A549 (cell line): ENCODE measurements around the gene ATP10A. TPM values are rescaled to one million over a fixed set of nuclear protein-coding genes. Genes with fewer than 3 reads are reported as not detected.

ENCODE experiments used
- ATAC-seq, 2 experiments: fragments of 200-7000 bp in 1 of 2; fragments of >200 bp in 1 of 2; cut with Nextera tagmentation in 1 of 2; cut with Tn5 transposase in 1 of 2; 3 replicates each; pipeline versions ENCODE4 v1.8.0 to v1.9.1; 2018 to 2020; ENCODE audit warnings: mild to moderate bottlenecking in 1 of 2, moderate library complexity in 1 of 2
- CTCF ChIA-PET: fragments of 300-600 bp; sonication (Branson Sonifier 250); formaldehyde crosslinking; extraction: SDS; loops from one replicate; lab custom pipeline; 2021; ENCODE audit warnings: antibody characterized with exemption, inconsistent platforms; lab: Yijun Ruan, JAX
- POLR2A ChIA-PET: fragments of 350-600 bp; formaldehyde crosslinking; extraction: SDS; loops from one replicate; lab custom pipeline; 2021; ENCODE audit warnings: antibody characterized with exemption, inconsistent platforms; lab: Yijun Ruan, JAX
- DNase-seq, 2 experiments: peaks; one replicate each; pipeline versions ENCODE4 v3.0.0 to v3.0.0-alpha.2; 2011 to 2016; ENCODE audit warnings: low read depth in 1 of 2, low spot score in 1 of 2
- FAIRE-seq: peaks from 2 replicates; lab custom pipeline; 2011; peaks lifted over from hg19 to GRCh38; lab: Jason Lieb, UNC
- H3K27ac ChIP-seq, 2 experiments: fragments of >200 bp; sonication (Bioruptor Twin); formaldehyde crosslinking; 3 replicates each; pipeline ENCODE4 v1.5.1; 2016 to 2017
- H3K4me1 ChIP-seq: fragments of >200 bp; sonication (Bioruptor Twin); formaldehyde crosslinking; 3 replicates; pipeline ENCODE4 v1.6.1; 2016
- H3K4me2 ChIP-seq: fragments of >200 bp; sonication (Bioruptor Twin); formaldehyde crosslinking; 3 replicates; pipeline ENCODE4 v1.6.1; 2016
- H3K4me3 ChIP-seq: fragments of >200 bp; sonication (Bioruptor Twin); formaldehyde crosslinking; 3 replicates; pipeline ENCODE4 v1.5.1; 2016
- H3K9me3 ChIP-seq: fragments of >200 bp; sonication (Bioruptor Twin); formaldehyde crosslinking; 3 replicates; pipeline ENCODE4 v1.6.1; 2016
- ATOH8 ChIP-seq: fragments of 250-450 bp; sonication (Bioruptor Pico); IDR thresholded peaks from 2 replicates; pipeline ENCODE4 v1.5.0; 2020; ENCODE audit warnings: low read depth, mild to moderate bottlenecking, moderate library complexity
- CBX8 ChIP-seq: fragments of 200-600 bp; sonication (generic); IDR thresholded peaks from 2 replicates; pipeline ENCODE4 v1.6.1; 2016
- CHD2 ChIP-seq: fragments of 150-350 bp; IDR thresholded peaks from 2 replicates; pipeline ENCODE4 v1.6.1; 2014; ENCODE audit warnings: low read length; ENCODE audit not compliant: partially characterized antibody
- CHD4 ChIP-seq: fragments of 200-600 bp; sonication (generic); IDR thresholded peaks from 2 replicates; pipeline ENCODE4 v1.6.1; 2016; ENCODE audit warnings: antibody characterized with exemption, mild to moderate bottlenecking, borderline replicate concordance
- EHMT2 ChIP-seq: fragments of 200-600 bp; sonication (generic); IDR thresholded peaks from 2 replicates; pipeline ENCODE4 v1.6.1; 2016; ENCODE audit warnings: antibody characterized with exemption, low read depth, mild to moderate bottlenecking, moderate library complexity
- EP300 ChIP-seq, 2 experiments: fragments of >200 bp; sonication (Bioruptor Twin); formaldehyde crosslinking; IDR thresholded peaks; 2 replicates in 1 of 2; 3 replicates in 1 of 2; pipeline ENCODE4 v1.6.1; 2016 to 2017
- GATA3 ChIP-seq: IDR thresholded peaks from 2 replicates; pipeline ENCODE4 v1.6.1; 2012; ENCODE audit warnings: borderline replicate concordance
- HMGXB4 ChIP-seq: fragments of 250-450 bp; sonication (Bioruptor Pico); IDR thresholded peaks from 2 replicates; pipeline ENCODE4 v1.5.0; 2021; ENCODE audit warnings: mild to moderate bottlenecking, moderate library complexity, borderline replicate concordance
- JUNB ChIP-seq: fragments of >200 bp; sonication (Bioruptor Twin); formaldehyde crosslinking; IDR thresholded peaks from 2 replicates; pipeline ENCODE4 v1.6.1; 2016
- KDM5A ChIP-seq: fragments of 200-600 bp; sonication (generic); IDR thresholded peaks from 2 replicates; pipeline ENCODE4 v1.6.1; 2016; ENCODE audit warnings: antibody characterized with exemption, mild to moderate bottlenecking
- MAX ChIP-seq: IDR thresholded peaks from 2 replicates; pipeline ENCODE4 v1.6.1; 2012
- MAZ ChIP-seq: fragments of 150-350 bp; IDR thresholded peaks from 2 replicates; pipeline ENCODE4 v1.6.1; 2014; ENCODE audit warnings: antibody characterized with exemption, low read depth, low read length, borderline replicate concordance
- MYC ChIP-seq: IDR thresholded peaks from 2 replicates; pipeline ENCODE4 v1.6.1; 2012; ENCODE audit warnings: mild to moderate bottlenecking, inconsistent platforms, low read length, improper control_type of control experiment, borderline replicate concordance
- NPAS2 ChIP-seq: fragments of 250-450 bp; sonication (Bioruptor Pico); IDR thresholded peaks from 2 replicates; pipeline ENCODE4 v1.8.0; 2022; ENCODE audit warnings: mild to moderate bottlenecking, moderate library complexity, borderline replicate concordance
- POLR2AphosphoS2 ChIP-seq: conservative IDR thresholded peaks from 2 replicates; pipeline ENCODE4 v1.6.1; 2012; ENCODE audit warnings: low read length, improper control_type of control experiment, inconsistent platforms
- REST ChIP-seq: fragments of 200-600 bp; sonication (generic); IDR thresholded peaks from 2 replicates; pipeline ENCODE4 v1.6.1; 2016; ENCODE audit warnings: antibody characterized with exemption, mild to moderate bottlenecking, moderate library complexity
- RNF2 ChIP-seq: fragments of 200-600 bp; sonication (generic); IDR thresholded peaks from 2 replicates; pipeline ENCODE4 v1.6.1; 2016; ENCODE audit warnings: low read depth, mild to moderate bottlenecking, antibody characterized with exemption, moderate library complexity, borderline replicate concordance
- SREBF2 ChIP-seq: fragments of 450-650 bp; IDR thresholded peaks from 2 replicates; pipeline ENCODE4 v1.6.1; 2014; ENCODE audit warnings: mild to moderate bottlenecking, moderate library complexity
- ZSCAN20 ChIP-seq: fragments of 250-450 bp; sonication (Bioruptor Pico); IDR thresholded peaks from 2 replicates; pipeline ENCODE4 v1.8.0; 2022; ENCODE audit warnings: mild to moderate bottlenecking, moderate library complexity
- WGBS: methylation state at CpG from one replicate; pipeline ENCODE4 v1.1.6; 2017; ENCODE audit errors: missing lambda C conversion rate; 5-methylcytosine and 5-hydroxymethylcytosine counted together
- polyA plus RNA-seq, 4 experiments: library from polyadenylated mRNA; depleted of rRNA in 3 of 4; stranded (reverse); fragments of >200 nt; fragmentation: RNase III in 1 of 4; extraction: RNeasy Plus Mini Kit Qiagen cat#74134 plus additional on column Dnase treatment in 1 of 4; gene quantifications; 2 replicates in 3 of 4; 3 replicates in 1 of 4; pipeline ENCODE4 v1.2.3, GENCODE V29; 2011 to 2017
- TF ChIP-seq, protein P1 (sequence below): IDR thresholded peaks from 2 replicates; pipeline ENCODE4 v1.6.1; 2012
- TF ChIP-seq, protein P2 (sequence below): IDR thresholded peaks from 2 replicates; pipeline ENCODE4 v1.6.1; 2012; ENCODE audit warnings: low read depth, borderline replicate concordance
- TF ChIP-seq, protein P3 (sequence below): fragments of 450-650 bp; IDR thresholded peaks from 2 replicates; pipeline ENCODE4 v1.6.1; 2014; ENCODE audit warnings: antibody characterized with exemption

Gene ATP10A
- polyA plus RNA-seq, 2 of the 4 experiments (the other 2 are of a cell fraction) = 5.9 to 7.6 TPM

DNA sequence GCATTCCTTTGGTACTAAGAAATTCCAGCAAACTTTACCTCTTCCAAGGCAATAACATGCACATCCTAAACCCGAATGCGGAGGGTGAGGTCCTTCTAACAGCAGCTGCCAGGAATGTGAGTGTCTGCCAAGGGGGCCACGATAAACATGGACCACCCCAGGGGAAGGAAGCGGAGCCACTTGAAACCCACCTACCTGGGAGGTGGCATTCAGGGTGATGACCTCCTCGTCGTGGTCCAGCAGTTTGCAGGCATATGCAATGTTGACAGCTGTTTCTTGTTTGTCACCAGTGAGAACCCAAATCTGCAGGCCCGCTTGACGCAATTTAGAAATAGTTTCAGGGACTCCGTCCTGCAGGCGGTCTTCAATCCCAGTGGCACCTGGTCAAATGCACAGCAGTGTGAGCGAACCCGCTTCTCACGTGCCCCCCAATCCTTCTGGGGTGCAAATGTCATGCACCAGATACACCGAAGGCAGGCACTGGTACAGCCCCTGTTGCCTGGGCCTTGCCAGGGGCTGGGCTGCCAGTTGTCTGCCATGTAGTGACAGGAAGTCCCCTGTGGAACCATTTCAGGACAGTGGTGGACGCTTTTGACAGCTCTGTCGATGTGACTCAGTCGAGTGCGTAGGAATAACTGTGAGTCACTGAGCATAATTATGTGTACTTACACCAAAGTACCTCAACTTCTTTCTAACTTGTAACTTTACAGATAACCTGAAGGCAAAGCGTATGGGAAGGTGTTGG, 161.2 kb downstream of the ATP10A start:
- ATAC-seq = no peak
- 89% methylated on average over 18 of the region's 19 CpGs for WGBS
- TF ChIP-seq POLR2AphosphoS2 = no peak
- no peak for TF ChIP-seq MYC
- TF ChIP-seq HMGXB4 (CRISPR knock-in tag) = no peak
- no peak for TF ChIP-seq CHD2
- TF ChIP-seq CHD4 = no peak
- no peak for TF ChIP-seq MAX
- TF ChIP-seq NPAS2 (CRISPR knock-in tag) = no peak
- no peak for TF ChIP-seq ATOH8
- no peak for TF ChIP-seq RNF2
- no peak for TF ChIP-seq MAZ
- no peak for TF ChIP-seq SREBF2
- TF ChIP-seq JUNB = no peak
- TF ChIP-seq, protein P1, sequence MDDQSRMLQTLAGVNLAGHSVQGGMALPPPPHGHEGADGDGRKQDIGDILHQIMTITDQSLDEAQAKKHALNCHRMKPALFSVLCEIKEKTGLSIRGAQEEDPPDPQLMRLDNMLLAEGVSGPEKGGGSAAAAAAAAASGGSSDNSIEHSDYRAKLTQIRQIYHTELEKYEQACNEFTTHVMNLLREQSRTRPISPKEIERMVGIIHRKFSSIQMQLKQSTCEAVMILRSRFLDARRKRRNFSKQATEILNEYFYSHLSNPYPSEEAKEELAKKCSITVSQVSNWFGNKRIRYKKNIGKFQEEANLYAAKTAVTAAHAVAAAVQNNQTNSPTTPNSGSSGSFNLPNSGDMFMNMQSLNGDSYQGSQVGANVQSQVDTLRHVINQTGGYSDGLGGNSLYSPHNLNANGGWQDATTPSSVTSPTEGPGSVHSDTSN = no peak
- no peak for TF ChIP-seq GATA3
- TF ChIP-seq EHMT2 = no peak
- no peak for TF ChIP-seq KDM5A
- H3K9me3 ChIP-seq = no peaks in the 10 kb centered on the region
- CTCF ChIA-PET = no interaction called here
- H3K4me2 ChIP-seq = no peak overlapping the region
- no peak overlapping the region for H3K4me3 ChIP-seq
- FAIRE-seq = no peak
- H3K27ac ChIP-seq = no peak overlapping the region
- DNase-seq = no peak
- H3K4me1 ChIP-seq = no peaks in the 10 kb centered on the region
- POLR2A ChIA-PET = no interaction called here

DNA sequence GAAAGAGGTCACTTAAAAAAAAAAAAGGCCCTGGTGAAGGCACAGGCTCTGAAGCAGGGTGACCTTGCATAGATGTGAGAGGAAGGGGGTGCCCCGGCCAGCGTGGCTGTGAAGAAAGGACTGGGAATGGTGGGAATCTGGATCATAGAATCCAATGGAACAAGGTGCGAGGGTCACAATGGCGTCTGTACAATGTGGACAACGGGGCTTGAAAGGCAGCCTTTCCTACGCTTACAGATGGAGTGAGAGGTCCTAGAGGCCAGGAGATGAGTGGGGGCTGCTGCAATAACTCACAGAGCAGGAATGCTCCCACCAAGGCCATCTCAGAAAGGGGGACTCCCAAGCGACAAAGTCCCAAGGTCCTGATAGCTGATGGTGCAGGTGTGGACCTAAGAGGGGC, 162.2 kb downstream of the ATP10A start:
- Histone ChIP-seq H3K27ac (no peak overlapping the region), H3K9me3 (no peaks in the 10 kb centered on the region), H3K4me3 (no peak overlapping the region), H3K4me1 (no peaks in the 10 kb centered on the region), H3K4me2 (no peak overlapping the region)
- ChIA-PET POLR2A (no interaction called here), CTCF (interaction anchor here (1.2 kb wide), 2 partner anchors 10 to 234 kb away, joined by 3 read pairs; no protein-coding TSS in a partner anchor)
- DNase-seq = no peak
- WGBS = 93% methylated on average over 7 of the region's 7 CpGs
- ATAC-seq = no peak
- FAIRE-seq = no peak
- no peak for TF ChIP-seq JUNB

DNA sequence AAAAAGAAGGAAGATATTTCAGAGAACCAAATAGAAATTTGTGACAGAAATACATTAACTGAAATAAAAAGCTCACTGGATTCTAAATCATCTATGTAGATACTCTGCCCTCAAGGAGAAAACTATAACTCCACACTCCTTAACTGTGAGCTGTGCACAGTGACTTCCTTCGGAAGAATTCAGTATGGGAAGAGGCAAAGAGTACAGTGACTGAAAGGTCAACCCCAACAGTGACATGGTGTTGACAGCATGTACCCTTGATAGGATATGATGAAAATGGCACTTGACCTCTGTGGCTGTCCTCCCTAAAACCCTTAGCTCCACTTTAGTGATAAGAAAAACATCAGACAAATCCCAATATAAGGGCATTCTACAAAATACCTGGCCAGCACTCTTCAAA, 165.5 kb downstream of the ATP10A start:
- ATAC-seq = no peak
- Histone ChIP-seq H3K4me3 (no peak overlapping the region), H3K4me2 (no peak overlapping the region), H3K4me1 (no peaks in the 10 kb centered on the region), H3K9me3 (no peaks in the 10 kb centered on the region), H3K27ac (no peak overlapping the region)
- no peak for DNase-seq
- no peak for TF ChIP-seq REST
- TF ChIP-seq CBX8 = no peak
- no peak for TF ChIP-seq ZSCAN20 (CRISPR knock-in tag)
- TF ChIP-seq MAX = no peak
- TF ChIP-seq, protein P2, sequence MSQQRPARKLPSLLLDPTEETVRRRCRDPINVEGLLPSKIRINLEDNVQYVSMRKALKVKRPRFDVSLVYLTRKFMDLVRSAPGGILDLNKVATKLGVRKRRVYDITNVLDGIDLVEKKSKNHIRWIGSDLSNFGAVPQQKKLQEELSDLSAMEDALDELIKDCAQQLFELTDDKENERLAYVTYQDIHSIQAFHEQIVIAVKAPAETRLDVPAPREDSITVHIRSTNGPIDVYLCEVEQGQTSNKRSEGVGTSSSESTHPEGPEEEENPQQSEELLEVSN = no peak
- TF ChIP-seq EP300 (IDR thresholded peaks at IDR 0.05) = no peak
- TF ChIP-seq, protein P3, sequence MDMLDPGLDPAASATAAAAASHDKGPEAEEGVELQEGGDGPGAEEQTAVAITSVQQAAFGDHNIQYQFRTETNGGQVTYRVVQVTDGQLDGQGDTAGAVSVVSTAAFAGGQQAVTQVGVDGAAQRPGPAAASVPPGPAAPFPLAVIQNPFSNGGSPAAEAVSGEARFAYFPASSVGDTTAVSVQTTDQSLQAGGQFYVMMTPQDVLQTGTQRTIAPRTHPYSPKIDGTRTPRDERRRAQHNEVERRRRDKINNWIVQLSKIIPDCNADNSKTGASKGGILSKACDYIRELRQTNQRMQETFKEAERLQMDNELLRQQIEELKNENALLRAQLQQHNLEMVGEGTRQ = no peak
- CTCF ChIA-PET = interaction anchor here (0.6 to 3.0 kb wide), 2 partner anchors 12 to 503 kb away, joined by 4 to 12 read pairs; no protein-coding TSS in a partner anchor
- no peak for FAIRE-seq
- 92% methylated on average over 1 of the region's 1 CpG for WGBS
- POLR2A ChIA-PET = no interaction called here
